Suppressor macrophage treated with lipopolysaccharide for 4 hours (primary cell): Measurements from ENCODE around the gene ST14.

ENCODE experiments used
- DNase-seq: peaks from one replicate; pipeline ENCODE4 v3.0.0-alpha.2; 2020

The ST14 gene

DNA sequence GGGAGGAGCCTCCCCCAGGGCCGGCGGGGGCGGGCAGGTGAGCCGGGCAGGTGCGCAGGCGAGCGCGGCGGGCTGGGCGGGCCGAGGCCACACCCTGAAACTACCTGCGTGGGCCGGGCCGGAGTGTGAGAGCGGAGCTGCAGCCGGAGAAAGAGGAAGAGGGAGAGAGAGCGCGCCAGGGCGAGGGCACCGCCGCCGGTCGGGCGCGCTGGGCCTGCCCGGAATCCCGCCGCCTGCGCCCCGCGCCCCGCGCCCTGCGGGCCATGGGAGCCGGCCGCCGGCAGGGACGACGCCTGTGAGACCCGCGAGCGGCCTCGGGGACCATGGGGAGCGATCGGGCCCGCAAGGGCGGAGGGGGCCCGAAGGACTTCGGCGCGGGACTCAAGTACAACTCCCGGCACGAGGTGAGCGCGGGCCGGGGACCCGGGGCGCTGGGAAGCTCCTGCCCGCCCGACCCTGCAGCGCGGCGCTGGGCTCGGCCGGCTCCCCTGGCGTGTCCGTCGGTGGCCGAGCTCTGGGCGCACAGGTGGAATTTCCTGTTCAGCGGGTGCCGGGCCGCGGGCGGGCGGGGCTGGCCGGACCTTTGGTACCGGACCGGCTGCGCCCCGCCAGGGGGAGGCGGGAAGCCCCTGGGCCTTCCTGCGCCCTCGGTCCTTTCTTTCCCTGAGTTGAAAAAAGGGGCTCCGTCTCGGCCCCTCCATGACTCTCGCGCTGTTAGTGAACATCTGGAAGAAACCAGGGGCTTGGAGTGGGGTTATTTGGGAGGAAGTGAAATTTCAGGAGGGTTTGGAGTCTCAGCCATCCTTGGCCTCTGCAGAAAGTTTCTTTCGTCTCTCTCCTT is at the start of gene ST14:
Gene ST14, plus strand, starts transcription at position 126 of the 841 bp plus-strand sequence. Its CDS starts 198 bp downstream, at position 324.
- DNase-seq = peak; percentile 52

DNA sequence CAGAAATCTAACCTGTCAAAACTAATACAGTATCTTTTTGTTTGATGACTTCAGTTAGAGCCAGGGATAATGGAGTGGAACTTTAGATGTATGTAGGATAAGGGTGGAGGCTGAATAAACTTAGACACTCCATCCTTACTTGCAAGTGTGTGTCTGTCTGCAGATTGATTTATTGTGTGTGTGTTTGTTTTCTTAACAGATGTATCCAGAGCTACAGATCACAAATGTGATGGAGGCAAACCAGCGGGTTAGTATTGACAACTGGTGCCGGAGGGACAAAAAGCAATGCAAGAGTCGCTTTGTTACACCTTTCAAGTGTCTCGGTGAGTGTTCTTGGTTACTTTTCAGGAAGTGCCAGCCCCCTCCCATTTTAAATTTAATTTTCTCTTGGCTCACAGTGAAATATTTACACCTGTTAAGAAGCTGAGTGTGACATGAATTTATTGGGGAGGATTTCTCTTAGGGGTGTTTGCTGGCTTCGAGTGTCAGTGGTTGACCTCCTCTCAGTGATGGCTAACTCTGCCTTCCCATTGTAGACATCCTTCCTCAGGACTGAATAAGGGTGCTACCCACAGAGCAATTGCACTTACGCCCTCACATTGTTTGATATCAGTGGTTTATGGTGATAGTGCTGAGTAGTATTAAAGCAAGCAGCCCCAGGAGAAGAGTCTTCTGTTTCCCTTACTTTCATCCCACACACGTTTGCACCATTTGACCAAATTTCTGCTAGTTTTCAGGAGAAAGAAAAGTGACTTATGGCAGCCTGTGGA is 49.1 kb upstream of the ST14 start:
- DNase-seq = no peak

- no peak for DNase-seq
These were observed 47.3 kb upstream of the ST14 start for GRCh38 chr11:130112071-130112830.

GRCh38 chr11:130114281-130114680 is 45.3 kb upstream of the ST14 start:
- no peak for DNase-seq

- no peak for DNase-seq
These were observed 44.9 kb upstream of the ST14 start for GRCh38 chr11:130114726-130115125.

DNA sequence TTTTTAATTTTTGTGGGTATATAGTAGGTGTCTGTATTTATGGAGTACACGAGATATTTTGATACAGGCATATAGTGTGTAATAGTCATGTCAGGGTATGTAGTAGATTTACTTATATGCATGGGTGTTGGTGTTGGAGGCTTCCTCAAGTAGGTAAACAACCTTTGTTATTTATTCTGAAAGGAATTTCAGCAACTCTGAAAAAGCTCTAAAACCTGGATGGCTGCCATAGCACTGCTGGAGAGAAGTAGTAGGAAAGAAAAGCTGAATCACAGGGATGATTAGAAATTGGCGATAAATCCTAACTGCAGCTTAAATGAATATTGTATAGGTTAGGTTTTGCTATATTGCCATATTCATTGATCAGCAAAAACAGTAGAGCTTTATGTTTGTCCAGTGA is 44.4 kb upstream of the ST14 start:
- no peak for DNase-seq

DNA sequence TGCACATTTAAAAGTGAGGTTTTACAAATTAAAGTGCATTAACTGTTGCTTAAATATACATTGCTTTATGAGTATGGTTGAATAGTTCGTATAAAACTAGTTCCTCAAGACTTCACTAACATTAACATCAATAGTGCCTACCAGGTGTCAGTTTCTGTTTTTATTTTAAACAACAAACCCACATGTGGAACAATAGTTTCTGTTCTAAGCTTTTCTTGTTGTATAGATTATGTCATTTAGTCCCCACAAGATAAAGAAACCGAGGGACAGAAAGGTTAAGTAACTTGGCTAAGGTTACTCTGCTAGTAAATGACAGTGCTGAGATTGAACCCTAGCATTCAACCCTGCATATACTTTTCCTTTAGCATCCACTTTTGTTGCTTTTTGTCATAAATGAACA is 41.4 kb upstream of the ST14 start:
- DNase-seq = peak; percentile 23

- peak; percentile 15 for DNase-seq
These were observed 40.8 kb upstream of the ST14 start for GRCh38 chr11:130118636-130119387.

GRCh38 chr11:130120045-130120444 is 39.5 kb upstream of the ST14 start:
- DNase-seq = no peak

GRCh38 chr11:130121445-130121978 is 38.1 kb upstream of the ST14 start:
- DNase-seq = peak; percentile 29

DNA sequence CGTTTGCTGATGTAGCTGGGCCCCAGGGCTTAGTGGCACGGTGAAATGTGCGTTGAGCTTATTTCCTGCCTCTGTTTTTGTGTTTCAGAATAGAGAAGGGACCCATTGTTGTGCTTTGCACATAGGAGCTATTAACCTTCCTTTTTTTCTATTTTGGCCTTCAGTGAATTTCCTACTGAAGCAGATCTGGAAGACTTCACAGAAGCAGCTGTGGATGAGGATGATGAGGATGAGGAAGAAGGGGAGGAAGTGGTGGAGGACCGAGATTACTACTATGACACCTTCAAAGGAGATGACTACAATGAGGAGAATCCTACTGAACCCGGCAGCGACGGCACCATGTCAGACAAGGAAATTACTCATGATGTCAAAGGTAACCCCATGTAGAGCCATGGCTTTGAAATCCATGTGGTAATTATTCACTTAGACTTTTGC is 37.4 kb upstream of the ST14 start:
- peak; percentile 19 for DNase-seq

GRCh38 chr11:130123414-130124040 is 36.1 kb upstream of the ST14 start:
- no peak for DNase-seq

- peak; percentile 96 for DNase-seq
These were observed 35.5 kb upstream of the ST14 start for GRCh38 chr11:130124096-130124495.

DNA sequence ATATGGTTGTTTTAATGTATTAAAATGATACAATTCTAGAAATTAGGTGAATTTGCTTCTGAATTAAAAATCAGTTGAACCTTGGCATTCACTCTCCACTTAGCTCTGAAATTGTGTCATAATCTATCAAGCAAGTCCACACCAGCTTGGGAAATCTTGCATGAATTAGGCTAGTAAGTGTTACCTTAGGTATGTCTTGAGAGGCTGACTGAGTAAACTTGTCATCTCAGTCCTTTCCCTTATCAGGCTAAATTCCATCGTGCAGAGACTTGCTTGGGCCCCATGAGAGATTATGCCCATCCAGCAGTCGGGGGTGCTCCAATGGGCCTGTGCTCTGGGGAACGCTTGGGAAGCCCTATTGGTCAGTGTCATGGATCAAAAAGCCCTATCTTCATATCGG is 33.9 kb upstream of the ST14 start:
- DNase-seq = no peak

DNA sequence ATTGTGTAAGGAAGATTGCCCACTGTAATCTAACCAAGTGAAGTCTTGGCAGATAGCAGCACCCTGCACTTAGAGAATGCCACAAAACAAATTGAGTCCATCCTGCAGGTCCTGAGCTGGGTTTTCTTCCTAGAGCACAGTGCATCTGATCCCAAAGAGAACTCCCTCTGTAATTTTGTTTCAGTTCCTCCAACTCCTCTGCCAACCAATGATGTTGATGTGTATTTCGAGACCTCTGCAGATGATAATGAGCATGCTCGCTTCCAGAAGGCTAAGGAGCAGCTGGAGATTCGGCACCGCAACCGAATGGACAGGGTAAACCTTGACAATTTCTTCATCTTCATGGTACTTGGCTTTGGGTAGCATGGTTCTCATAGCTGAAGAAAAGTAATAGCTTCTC is 33.1 kb upstream of the ST14 start:
- DNase-seq = peak; percentile 43

DNA sequence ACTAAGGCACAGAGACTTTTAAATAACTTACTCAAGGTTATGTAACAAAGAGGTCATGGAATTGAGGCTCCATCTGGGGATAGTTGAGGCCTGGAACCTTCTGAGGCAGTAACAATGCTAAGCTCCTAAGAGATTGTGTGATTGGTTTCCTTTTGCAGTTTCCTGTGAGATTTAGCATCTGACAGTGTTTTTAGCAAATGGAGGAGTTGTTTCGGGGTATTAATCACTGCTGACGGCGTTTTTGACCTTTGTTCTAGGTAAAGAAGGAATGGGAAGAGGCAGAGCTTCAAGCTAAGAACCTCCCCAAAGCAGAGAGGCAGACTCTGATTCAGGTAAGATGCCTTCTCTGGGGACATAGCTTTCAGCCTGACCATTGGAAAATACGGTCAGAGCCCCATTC is 32.1 kb upstream of the ST14 start:
- DNase-seq = no peak

DNA sequence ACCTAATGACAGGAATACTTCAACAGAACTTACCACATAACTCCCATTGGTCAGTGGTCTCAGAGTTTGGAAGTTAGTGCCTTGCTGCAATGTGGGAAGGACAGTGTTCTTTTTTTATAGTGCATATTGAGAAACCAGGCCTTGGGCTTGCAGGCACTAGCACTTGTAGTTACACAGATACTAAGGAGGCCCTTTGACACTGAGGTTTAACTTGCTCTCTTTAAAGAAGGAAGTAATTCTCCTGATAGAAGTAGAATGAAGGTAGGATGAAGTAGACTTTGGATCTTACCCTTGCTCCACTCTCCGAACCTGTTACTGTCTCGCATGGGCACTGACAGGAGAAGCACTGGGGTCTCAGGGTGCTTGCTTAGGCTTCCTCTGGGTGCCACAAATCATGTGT is 31.0 kb upstream of the ST14 start:
- DNase-seq = no peak

GRCh38 chr11:130129922-130130321 is 29.7 kb upstream of the ST14 start:
- no peak for DNase-seq

DNA sequence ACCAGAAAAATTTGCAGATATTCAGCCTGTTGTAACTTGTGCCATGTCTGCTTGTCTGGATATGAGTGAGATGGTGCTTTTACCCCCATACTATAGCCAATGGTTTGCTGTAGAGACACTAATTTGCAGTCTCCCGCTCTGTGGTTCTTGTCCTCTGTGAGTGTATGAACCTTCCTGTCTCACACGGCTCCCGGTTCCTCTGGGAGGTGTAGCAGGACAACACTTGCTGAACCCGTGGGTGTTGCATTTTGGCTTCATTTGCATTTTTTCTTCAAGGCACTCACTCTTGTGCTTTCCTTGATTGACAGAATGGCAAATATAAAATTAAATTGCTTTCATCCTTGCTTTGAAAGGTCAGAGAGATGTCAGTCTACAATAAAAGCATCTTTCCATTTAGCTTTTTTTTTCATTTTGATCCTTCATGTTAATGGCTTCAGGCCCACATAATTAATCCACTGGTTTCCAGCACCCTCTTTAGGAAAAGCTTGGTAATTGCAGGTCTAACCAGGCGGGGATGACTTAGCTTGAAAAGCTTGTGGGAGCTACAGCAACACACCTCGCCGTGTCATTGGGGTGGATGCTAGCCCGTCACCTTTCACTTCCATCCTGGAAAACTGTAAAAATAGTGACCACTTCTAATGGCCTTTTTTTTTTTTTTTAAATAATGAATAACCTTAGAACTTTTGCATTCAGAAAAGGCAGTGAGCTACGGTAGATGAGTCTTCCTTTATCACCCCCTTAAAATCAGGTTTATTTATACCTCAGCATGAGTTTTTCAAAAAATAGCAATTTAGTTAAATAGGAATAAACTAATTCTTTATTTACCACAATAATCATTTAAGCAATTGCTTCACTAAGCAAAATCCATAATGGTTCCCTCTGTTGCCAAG is 27.4 kb upstream of the ST14 start:
- DNase-seq = peak; percentile 79

DNA sequence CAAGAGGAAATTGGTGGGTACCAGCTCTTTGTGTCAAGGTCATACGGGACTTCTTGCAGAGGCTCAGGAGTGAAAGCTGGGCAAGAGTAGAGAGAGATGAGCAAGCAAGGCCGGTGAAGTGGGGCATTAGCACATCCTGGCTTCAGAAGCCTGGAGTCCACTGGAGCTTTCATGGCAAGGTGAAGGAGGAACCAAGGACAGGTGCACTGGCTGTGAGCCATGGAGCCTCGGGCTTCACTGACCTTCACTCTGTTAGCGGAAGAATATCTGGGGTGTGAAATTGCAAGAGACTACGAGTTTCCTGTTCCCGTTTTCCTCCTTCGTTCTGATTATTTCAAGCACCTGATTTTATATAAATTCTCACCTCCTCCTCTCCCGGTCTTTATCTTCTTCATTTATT is 25.9 kb upstream of the ST14 start:
- no peak for DNase-seq

GRCh38 chr11:130136107-130136506 is 23.5 kb upstream of the ST14 start:
- no peak for DNase-seq
